CD8-positive, alpha-beta memory T cell (primary cell): ENCODE data around the gene CDC25A. TPM values are rescaled to one million over a fixed set of nuclear protein-coding genes. Genes with fewer than 3 reads are reported as not detected.
A peak's percentile ranks its signal among the peaks of the same experiment; 100 is the strongest.

Experiments
- CTCF ChIA-PET: fragments of 350-600 bp; sonication (Branson Sonifier 250); formaldehyde crosslinking; loops from one replicate; lab custom pipeline; 2021; ENCODE audit warnings: antibody characterized with exemption; lab: Charles Lee
- POLR2A ChIA-PET: fragments of 350-600 bp; sonication (Branson Sonifier 250); formaldehyde crosslinking; loops from one replicate; lab custom pipeline; 2021; ENCODE audit warnings: antibody characterized with exemption; lab: Charles Lee
- DNase-seq, 5 donors: peaks; one replicate each; pipeline versions ENCODE4 v3.0.0 to v3.0.0-alpha.2; 2020 to 2022; ENCODE audit warnings: mixed read lengths in 1 of 5
- H3K27ac ChIP-seq: one replicate; pipeline ENCODE4 v1.7.0; 2013; ENCODE audit warnings: low read depth, mild to moderate bottlenecking, low read length, moderate library complexity
- H3K27me3 ChIP-seq: 2 replicates; pipeline ENCODE4 v1.7.0; 2013; ENCODE audit warnings: low read length, mild to moderate bottlenecking; ENCODE audit not compliant: insufficient read depth, poor library complexity, severe bottlenecking
- H3K36me3 ChIP-seq: 2 replicates; pipeline ENCODE4 v1.7.0; 2013; ENCODE audit warnings: mild to moderate bottlenecking, low read length, moderate library complexity; ENCODE audit not compliant: insufficient read depth
- H3K4me1 ChIP-seq: 2 replicates; pipeline ENCODE4 v1.7.0; 2013; ENCODE audit warnings: mild to moderate bottlenecking, low read length, moderate library complexity; ENCODE audit not compliant: insufficient read depth
- H3K4me3 ChIP-seq: 2 replicates; pipeline ENCODE4 v1.7.0; 2013; ENCODE audit warnings: mild to moderate bottlenecking, low read length
- H3K9me3 ChIP-seq: 2 replicates; pipeline ENCODE4 v1.7.0; 2013; ENCODE audit warnings: mild to moderate bottlenecking, low read length
- H3K27ac Mint-ChIP-seq, 8 donors: one replicate each; pipeline ENCODE4 v1.8.0; 2020 to 2021; ENCODE audit warnings: mixed read lengths in 8 of 8, mild to moderate bottlenecking in 6 of 8, inconsistent platforms in 3 of 8, moderate library complexity in 3 of 8
- H3K27me3 Mint-ChIP-seq, 2 donors: one replicate each; pipeline ENCODE4 v1.8.0; 2020 to 2021; ENCODE audit warnings: mixed read lengths in 2 of 2, mild to moderate bottlenecking in 1 of 2, moderate library complexity in 1 of 2
- H3K36me3 Mint-ChIP-seq, 3 donors: one replicate each; pipeline ENCODE4 v1.8.0; 2020 to 2021; ENCODE audit warnings: mixed read lengths in 3 of 3, inconsistent platforms in 1 of 3, mild to moderate bottlenecking in 1 of 3
- H3K4me1 Mint-ChIP-seq, 3 donors: one replicate each; pipeline ENCODE4 v1.8.0; 2020 to 2021; ENCODE audit warnings: mixed read lengths in 3 of 3, inconsistent platforms in 1 of 3, mild to moderate bottlenecking in 1 of 3
- H3K4me3 Mint-ChIP-seq, 7 donors: one replicate each; pipeline ENCODE4 v1.8.0; 2020 to 2021; ENCODE audit warnings: mixed read lengths in 7 of 7, mild to moderate bottlenecking in 6 of 7, moderate library complexity in 4 of 7, inconsistent platforms in 2 of 7
- H3K9me3 Mint-ChIP-seq, 5 donors: one replicate each; pipeline ENCODE4 v1.8.0; 2020 to 2022; ENCODE audit warnings: mixed read lengths in 5 of 5, mild to moderate bottlenecking in 3 of 5, moderate library complexity in 2 of 5, inconsistent platforms in 1 of 5
- polyA plus RNA-seq: library from polyadenylated mRNA; unstranded; fragments of 300-500 nt; fragmentation: Illumina TruSeq; gene quantifications from one replicate; pipeline ENCODE4 v1.2.3, GENCODE V29; 2021
- total RNA-seq, 2 experiments: library from RNA; stranded (reverse); gene quantifications; one replicate each; pipeline ENCODE4 v1.2.3, GENCODE V29; 2021

Gene CDC25A
- total and polyA plus RNA-seq, 3 experiments from 2014 or later: 58.4 to 58.8 TPM; not detected in 1

- DNase-seq: no peak
- Mint-ChIP-seq H3K4me3 (peak overlapping the region in 1 of 7 donors; percentile 35), H3K27me3 (peaks cover 6 to 34% of the 10 kb centered on the region in 2 donors), H3K27ac (no peak overlapping the region), H3K36me3 (peaks cover 0 to 4% (median 0%) of the 10 kb centered on the region in 3 donors), H3K9me3 (peaks cover 0 to 2% (median 0%) of the 10 kb centered on the region in 5 donors), H3K4me1 (peaks cover 14 to 19% (median 14%) of the 10 kb centered on the region in 3 donors)
- ChIA-PET POLR2A (no interaction called here), CTCF (no interaction called here)
- Histone ChIP-seq H3K36me3 (no peaks in the 10 kb centered on the region), H3K4me3 (no peak overlapping the region), H3K9me3 (no peaks in the 10 kb centered on the region), H3K27me3 (peaks cover 9% of the 10 kb centered on the region), H3K27ac (no peak overlapping the region), H3K4me1 (peaks cover 15% of the 10 kb centered on the region)
Observed at GRCh38 chr3:48184299-48184698, 3.9 kb downstream of the CDC25A start.

GRCh38 chr3:48180531-48181253 is 7.5 kb downstream of the CDC25A start:
- no peaks in the 10 kb centered on the region for H3K4me1 ChIP-seq
- no peaks in the 10 kb centered on the region for H3K9me3 Mint-ChIP-seq
- ChIA-PET CTCF (no interaction called here), POLR2A (no interaction called here)
- no peak overlapping the region for H3K27ac Mint-ChIP-seq
- no peaks in the 10 kb centered on the region for H3K36me3 ChIP-seq
- no peaks in the 10 kb centered on the region for H3K36me3 Mint-ChIP-seq
- no peaks in the 10 kb centered on the region for H3K27me3 ChIP-seq
- no peaks in the 10 kb centered on the region for H3K9me3 ChIP-seq
- no peak overlapping the region for H3K4me3 ChIP-seq
- no peaks in the 10 kb centered on the region for H3K4me1 Mint-ChIP-seq
- H3K27me3 Mint-ChIP-seq: peaks cover 3 to 20% of the 10 kb centered on the region in 2 donors
- H3K4me3 Mint-ChIP-seq: no peak overlapping the region
- H3K27ac ChIP-seq: no peak overlapping the region
- DNase-seq: no peak

GRCh38 chr3:48180021-48180420 is 8.2 kb downstream of the CDC25A start:
- Mint-ChIP-seq H3K36me3 (no peaks in the 10 kb centered on the region), H3K27me3 (peaks cover 1 to 16% of the 10 kb centered on the region in 2 donors), H3K4me3 (no peak overlapping the region), H3K9me3 (no peaks in the 10 kb centered on the region), H3K4me1 (no peaks in the 10 kb centered on the region), H3K27ac (no peak overlapping the region)
- H3K4me1 ChIP-seq: no peaks in the 10 kb centered on the region
- H3K9me3 ChIP-seq: no peaks in the 10 kb centered on the region
- H3K27ac ChIP-seq: no peak overlapping the region
- H3K27me3 ChIP-seq: no peaks in the 10 kb centered on the region
- CTCF ChIA-PET: no interaction called here
- H3K36me3 ChIP-seq: no peaks in the 10 kb centered on the region
- POLR2A ChIA-PET: no interaction called here
- no peak for DNase-seq
- H3K4me3 ChIP-seq: no peak overlapping the region

GRCh38 chr3:48178072-48178471 is 10.1 kb downstream of the CDC25A start:
- H3K36me3 Mint-ChIP-seq: no peaks in the 10 kb centered on the region
- no peaks in the 10 kb centered on the region for H3K4me1 ChIP-seq
- CTCF ChIA-PET: interaction anchor here (0.8 kb wide), 1 partner anchor 10 kb away, joined by 3 read pairs; no protein-coding TSS in a partner anchor

GRCh38 chr3:48157950-48158376 is 30.3 kb downstream of the CDC25A start:
- Histone ChIP-seq H3K27me3 (no peaks in the 10 kb centered on the region), H3K36me3 (no peaks in the 10 kb centered on the region), H3K4me3 (no peak overlapping the region), H3K27ac (no peak overlapping the region), H3K4me1 (no peaks in the 10 kb centered on the region), H3K9me3 (no peaks in the 10 kb centered on the region)
- H3K4me3 Mint-ChIP-seq: no peak overlapping the region
- POLR2A ChIA-PET: no interaction called here
- no peaks in the 10 kb centered on the region for H3K36me3 Mint-ChIP-seq
- H3K4me1 Mint-ChIP-seq: no peaks in the 10 kb centered on the region
- peak overlapping the region in 1 of 8 donors; percentile 42 for H3K27ac Mint-ChIP-seq
- DNase-seq: peak in 4 of 5 donors; percentile 10 to 57 (median 18)
- CTCF ChIA-PET: interaction anchor here (1.1 to 1.9 kb wide), 5 partner anchors 266 to 333 kb away, joined by 3 to 5 read pairs (median 3); no protein-coding TSS in a partner anchor
- H3K27me3 Mint-ChIP-seq: no peaks in the 10 kb centered on the region
- H3K9me3 Mint-ChIP-seq: no peaks in the 10 kb centered on the region

More at GRCh38 chr3:48178072-48178471, 10.1 kb downstream of the CDC25A start:
- Histone ChIP-seq H3K4me3 (no peak overlapping the region), H3K36me3 (no peaks in the 10 kb centered on the region), H3K9me3 (no peaks in the 10 kb centered on the region), H3K27ac (no peak overlapping the region), H3K27me3 (no peaks in the 10 kb centered on the region)
- POLR2A ChIA-PET: interaction anchor here (0.7 kb wide), 1 partner anchor 956 kb away, joined by 3 read pairs; no protein-coding TSS in a partner anchor
- H3K27me3 Mint-ChIP-seq: peaks cover 0 to 12% of the 10 kb centered on the region in 2 donors
- H3K27ac Mint-ChIP-seq: no peak overlapping the region
- no peaks in the 10 kb centered on the region for H3K9me3 Mint-ChIP-seq
- H3K4me1 Mint-ChIP-seq: no peaks in the 10 kb centered on the region
- no peak for DNase-seq
- H3K4me3 Mint-ChIP-seq: no peak overlapping the region

GRCh38 chr3:48157202-48157840 is 30.9 kb downstream of the CDC25A start:
- H3K4me1 ChIP-seq: no peaks in the 10 kb centered on the region
- H3K4me3 ChIP-seq: no peak overlapping the region
- CTCF ChIA-PET: interaction anchor here (1.1 to 1.9 kb wide), 4 partner anchors 265 to 332 kb away, joined by 3 to 4 read pairs (median 3); no protein-coding TSS in a partner anchor
- no peaks in the 10 kb centered on the region for H3K9me3 Mint-ChIP-seq
- H3K36me3 Mint-ChIP-seq: no peaks in the 10 kb centered on the region
- no peaks in the 10 kb centered on the region for H3K27me3 ChIP-seq
- no peak overlapping the region for H3K4me3 Mint-ChIP-seq
- H3K27ac Mint-ChIP-seq: peak overlapping the region in 2 of 8 donors; percentile 24 to 42
- H3K36me3 ChIP-seq: no peaks in the 10 kb centered on the region
- H3K27me3 Mint-ChIP-seq: no peaks in the 10 kb centered on the region
- POLR2A ChIA-PET: no interaction called here
- no peaks in the 10 kb centered on the region for H3K4me1 Mint-ChIP-seq
- DNase-seq: no peak
- H3K9me3 ChIP-seq: no peaks in the 10 kb centered on the region
- H3K27ac ChIP-seq: no peak overlapping the region

GRCh38 chr3:48156163-48156562 is 32.1 kb downstream of the CDC25A start:
- Histone ChIP-seq H3K36me3 (no peaks in the 10 kb centered on the region), H3K4me1 (no peaks in the 10 kb centered on the region), H3K27ac (no peak overlapping the region), H3K4me3 (no peak overlapping the region), H3K9me3 (no peaks in the 10 kb centered on the region), H3K27me3 (no peaks in the 10 kb centered on the region)
- Mint-ChIP-seq H3K9me3 (no peaks in the 10 kb centered on the region), H3K4me1 (no peaks in the 10 kb centered on the region), H3K27me3 (no peaks in the 10 kb centered on the region), H3K36me3 (no peaks in the 10 kb centered on the region), H3K4me3 (no peak overlapping the region), H3K27ac (no peak overlapping the region)
- ChIA-PET CTCF (interaction anchor here (1.9 kb wide), 1 partner anchor 331 kb away, joined by 4 read pairs; no protein-coding TSS in a partner anchor), POLR2A (no interaction called here)
- DNase-seq: no peak

GRCh38 chr3:48155122-48155521 is 33.1 kb downstream of the CDC25A start:
- Mint-ChIP-seq H3K36me3 (no peaks in the 10 kb centered on the region), H3K9me3 (no peaks in the 10 kb centered on the region), H3K4me1 (no peaks in the 10 kb centered on the region), H3K4me3 (no peak overlapping the region), H3K27ac (no peak overlapping the region), H3K27me3 (no peaks in the 10 kb centered on the region)
- DNase-seq: no peak
- Histone ChIP-seq H3K36me3 (no peaks in the 10 kb centered on the region), H3K4me1 (no peaks in the 10 kb centered on the region), H3K9me3 (no peaks in the 10 kb centered on the region), H3K27me3 (no peaks in the 10 kb centered on the region), H3K27ac (no peak overlapping the region), H3K4me3 (no peak overlapping the region)
- ChIA-PET CTCF (no interaction called here), POLR2A (no interaction called here)
